Measurements from ENCODE around the gene C17orf75.
"Not testable (repeated sequence)": the region's sequence is repeated elsewhere in the genome, so short reads cannot be mapped to it uniquely, and the experiment has no call there.

The C17orf75 gene

DNA sequence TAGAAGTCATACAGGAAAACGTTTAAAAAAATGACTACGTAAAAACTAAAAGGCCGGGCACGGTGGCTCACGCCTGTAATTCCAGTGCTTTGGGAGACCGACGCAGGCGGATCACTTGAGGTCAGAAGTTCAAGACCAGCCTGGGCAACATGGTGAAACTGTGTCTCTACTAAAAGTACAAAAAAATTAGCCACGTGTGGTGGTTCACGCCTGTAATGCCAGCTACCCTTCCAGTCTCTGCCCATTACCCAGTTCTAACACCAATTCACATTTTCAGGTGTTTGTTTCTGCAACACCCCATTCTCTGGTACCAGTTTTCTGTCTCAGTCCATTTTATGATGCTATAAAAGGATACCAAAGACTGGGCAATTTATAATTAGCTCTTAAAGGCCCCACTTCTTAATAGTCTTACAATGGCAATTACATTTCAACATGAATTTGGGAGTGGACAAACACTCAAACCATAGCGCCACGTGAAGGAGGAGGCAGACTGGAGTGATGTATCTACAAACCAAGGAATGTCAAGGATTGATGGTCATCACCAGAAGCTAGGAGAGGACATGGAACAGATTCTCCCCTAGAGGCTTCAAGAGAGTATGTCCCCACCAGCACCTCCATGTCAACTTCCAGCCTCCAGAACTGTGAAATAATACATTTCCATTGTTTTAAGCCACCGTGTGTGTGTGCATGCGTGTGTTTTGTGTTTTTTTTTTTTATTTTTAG, 791 bp upstream of the C17orf75 start:
- DNase-seq: no peak

DNA sequence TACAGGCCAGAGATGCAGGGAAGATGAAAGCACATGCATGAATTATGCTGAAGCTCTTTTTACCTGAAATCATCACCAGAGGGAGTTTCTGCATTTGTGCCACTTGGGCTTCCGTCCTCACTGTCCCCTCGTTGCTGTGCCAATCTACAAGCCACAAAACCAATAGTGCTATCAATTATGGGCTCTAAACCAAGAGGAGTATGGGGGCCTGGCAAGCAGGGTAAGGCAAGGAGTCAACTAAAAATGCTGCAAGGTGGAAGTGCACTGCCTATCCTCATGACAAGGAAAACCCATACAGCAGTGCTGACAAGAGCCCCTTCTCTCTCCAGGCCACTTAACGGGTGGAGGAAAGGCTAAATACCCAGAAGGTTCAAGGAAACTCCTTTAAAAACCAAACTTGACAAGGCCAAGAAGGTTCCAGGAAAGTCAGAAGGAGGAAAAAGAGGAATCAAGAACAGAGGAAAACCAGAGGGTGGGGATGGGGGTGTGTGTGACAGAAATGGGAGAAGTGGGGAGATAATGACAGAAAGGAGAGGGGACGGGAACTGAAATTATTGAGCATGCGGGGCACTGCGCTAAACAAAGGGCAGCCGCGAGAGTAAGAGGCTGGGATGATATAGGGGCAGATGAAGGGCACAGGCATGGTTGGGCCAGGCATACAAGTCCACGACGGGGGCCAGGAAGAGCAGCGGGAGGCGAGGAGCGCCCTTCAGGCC, 674 bp downstream of the C17orf75 start:
- DNase-seq: peak; percentile 52

- DNase-seq: no peak
Observed at GRCh38 chr17:32335687-32336086, 6.3 kb downstream of the C17orf75 start.

DNA sequence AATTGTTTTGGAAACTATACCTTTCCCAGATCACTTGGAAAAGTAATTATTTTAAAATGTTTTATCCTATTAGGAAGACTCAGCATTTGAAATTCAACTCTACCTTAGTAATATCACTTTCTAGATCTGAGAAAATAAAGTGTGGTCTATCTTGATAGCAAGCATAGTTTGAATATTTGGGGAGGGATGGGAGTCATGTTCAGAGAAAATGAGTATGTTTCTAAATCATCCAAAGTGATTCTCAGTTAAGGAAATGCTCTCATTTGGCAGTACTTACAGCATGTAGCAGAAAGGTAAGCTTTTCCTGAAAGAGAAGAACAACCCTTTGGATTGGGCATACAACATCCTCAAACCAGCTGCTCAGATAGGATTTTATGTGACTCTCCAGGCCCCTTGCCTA, 6.9 kb downstream of the C17orf75 start:
- no peak for DNase-seq

- no peak for DNase-seq
Observed at GRCh38 chr17:32333187-32333586, 8.8 kb downstream of the C17orf75 start.

- no peak for DNase-seq
Observed at GRCh38 chr17:32331243-32332040, 10.5 kb downstream of the C17orf75 start.

DNA sequence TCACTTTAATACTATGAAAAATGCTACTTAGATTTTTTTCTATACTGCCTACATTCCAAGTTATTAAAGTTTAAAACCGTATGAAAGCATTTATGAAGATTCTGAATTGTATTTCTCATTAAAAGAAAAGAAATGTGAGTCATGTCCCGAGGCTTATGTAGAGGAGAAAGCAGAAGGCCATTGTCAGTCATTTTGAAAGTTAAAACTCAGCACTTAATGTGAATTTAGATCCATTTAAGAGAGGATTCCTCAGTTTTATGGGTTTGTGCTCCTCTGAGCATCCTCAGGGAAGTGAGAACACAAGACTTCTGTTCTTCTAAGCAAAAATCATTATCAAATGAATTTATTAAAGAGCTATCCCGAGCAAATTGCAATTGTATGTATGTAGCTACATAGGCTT, 11.8 kb downstream of the C17orf75 start:
- no peak for DNase-seq

DNA sequence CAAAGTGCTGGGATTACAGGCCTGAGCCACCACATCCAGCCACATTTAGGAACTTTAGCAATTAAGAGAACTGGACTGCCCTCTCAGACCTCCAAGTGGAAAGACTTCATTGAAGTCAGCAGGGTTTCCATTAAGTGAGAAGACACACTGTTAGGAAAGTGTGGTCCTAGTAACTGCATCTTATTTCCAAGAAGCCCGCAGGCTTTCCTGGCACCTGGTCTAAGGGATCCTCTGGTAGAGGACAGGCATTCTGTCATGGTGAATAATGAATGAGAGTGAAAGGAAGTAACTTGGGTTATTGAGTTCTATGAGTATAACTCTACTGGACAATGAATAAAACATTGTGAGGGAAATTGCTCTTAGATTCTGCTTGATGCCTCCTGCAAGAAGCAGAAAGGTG, 14.1 kb downstream of the C17orf75 start:
- no peak for DNase-seq

DNA sequence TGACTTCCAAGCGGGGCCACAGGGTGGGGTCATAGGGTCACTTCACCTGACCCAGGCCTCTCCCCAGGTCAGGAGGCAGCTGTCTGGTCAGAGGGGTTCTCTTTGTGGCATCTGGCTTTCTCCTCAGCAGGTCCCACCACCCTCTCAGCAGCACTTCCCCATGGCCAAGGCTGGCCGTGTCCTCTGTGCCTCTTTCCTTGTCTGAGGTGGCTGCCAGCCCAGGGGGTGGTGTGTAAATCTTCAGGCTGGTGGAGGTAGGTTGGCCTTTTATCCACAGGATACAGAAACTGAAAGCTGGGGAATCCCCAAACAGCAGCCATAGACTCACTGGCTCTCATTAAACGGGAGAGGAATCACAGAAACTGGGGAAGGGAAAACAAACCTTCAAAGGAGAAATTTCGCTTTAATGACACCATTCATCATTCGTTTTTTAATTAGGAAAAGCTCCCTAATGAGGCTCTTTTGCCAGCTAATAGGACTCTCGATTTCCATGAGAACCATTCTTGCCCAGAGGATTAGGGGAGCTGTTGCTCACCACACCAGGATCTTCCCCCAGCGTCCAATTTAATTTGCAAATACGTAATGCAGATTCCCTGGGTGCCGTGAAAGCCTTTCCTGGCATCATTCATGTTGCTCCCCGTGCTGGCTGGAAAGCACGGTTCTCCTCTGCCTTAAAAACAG, 18.0 kb downstream of the C17orf75 start:
- DNase-seq: peak; percentile 8

GRCh38 chr17:32323046-32323445, 18.9 kb downstream of the C17orf75 start:
- no peak for DNase-seq

DNA sequence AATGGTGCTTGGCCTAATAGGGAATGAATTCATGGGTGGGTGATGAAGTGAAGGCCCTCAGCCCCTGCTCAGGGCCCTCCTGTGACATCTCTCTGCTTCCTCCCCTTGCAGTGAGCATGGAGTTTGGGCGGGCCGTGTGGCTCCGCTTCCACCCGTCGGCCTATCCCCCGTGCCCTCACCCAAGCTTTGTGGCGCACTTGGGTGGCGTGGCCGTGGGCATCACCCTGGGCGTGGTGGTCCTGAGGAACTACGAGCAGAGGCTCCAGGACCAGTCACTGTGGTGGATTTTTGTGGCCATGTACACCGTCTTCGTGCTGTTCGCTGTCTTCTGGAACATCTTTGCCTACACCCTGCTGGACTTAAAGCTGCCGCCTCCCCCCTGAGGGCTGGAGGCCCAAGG, 21.1 kb downstream of the C17orf75 start:
- no peak for DNase-seq

DNA sequence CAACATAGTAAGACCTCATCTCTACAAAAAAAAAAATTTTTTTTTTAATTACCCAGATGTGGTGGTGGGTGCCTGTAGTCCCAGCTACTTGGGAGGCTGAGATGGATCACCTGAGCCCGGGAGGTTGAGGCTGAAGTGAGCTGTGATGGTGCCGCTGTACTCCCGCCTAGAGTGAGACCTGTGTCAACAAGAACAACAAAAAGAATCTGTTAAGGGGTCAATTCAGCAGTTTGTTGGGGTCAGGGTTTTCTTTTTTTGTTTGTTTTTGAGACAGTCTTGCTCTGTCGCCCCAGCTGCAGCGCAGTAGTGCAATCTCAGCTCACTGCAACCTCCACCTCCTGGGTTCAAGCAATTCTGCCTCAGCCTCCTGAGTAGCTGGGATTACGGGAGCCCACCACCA, 21.9 kb downstream of the C17orf75 start:
- DNase-seq: not testable (repeated sequence)

DNA sequence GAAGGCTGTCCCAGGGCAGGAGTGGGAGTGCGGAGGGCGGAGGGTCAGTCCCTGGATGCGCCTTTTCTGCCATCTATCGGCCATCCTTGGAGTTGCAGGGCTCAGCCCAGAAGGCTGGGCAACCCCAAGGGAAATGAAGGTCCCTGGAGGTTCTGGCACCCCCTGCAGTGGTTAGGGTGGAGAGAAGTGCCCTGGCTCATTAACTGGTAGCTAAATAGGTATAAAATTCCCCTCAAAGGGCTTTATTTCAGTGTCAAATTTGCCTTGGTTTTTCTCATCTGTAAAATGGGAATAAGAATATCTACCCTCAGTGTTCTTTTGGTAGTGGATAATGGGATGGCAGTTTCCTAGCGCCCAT, 22.4 kb downstream of the C17orf75 start:
- peak; percentile 72 for DNase-seq

DNA sequence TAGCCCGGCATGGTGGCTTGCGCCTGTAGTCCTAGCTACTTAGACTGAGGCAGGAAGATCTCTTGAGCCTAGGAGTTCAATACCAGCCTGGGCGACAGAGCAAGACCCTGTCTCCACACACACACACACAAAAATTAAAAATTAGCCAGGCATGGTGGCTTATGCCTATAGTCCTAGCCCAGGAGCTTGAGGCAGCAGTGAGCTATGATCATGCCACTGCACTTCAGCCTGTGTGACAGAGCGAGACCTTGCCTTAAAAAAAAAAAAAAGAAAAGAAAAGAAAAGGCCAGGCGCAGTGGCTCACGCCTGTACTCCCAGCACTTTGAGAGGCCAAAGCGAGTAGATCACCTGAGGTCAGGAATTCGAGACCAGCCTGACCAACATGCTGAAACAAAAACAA, 23.9 kb downstream of the C17orf75 start:
- no peak for DNase-seq

GRCh38 chr17:32317353-32317752, 24.6 kb downstream of the C17orf75 start:
- no peak for DNase-seq

DNA sequence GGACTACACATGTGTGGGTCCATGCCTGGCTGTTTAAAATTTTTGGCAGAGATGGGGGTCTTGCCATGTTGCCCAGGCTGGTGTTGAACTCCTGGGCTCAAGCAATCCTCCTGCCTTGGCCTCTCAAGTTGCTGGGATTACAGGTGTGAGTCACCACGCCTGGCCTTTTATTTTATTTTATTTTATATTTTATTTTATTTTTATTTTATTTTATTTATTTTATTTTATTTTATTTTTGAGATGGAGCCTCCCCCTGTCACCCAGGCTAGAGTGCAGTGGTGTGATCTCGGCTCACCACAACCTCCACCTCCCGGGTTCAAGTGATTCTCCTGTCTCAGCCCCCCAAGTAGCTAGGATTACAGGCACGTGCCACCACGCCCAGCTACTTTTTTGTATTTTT, 25.3 kb downstream of the C17orf75 start:
- not testable (repeated sequence) for DNase-seq

GRCh38 chr17:32315171-32315570, 26.8 kb downstream of the C17orf75 start:
- DNase-seq: no peak

DNA sequence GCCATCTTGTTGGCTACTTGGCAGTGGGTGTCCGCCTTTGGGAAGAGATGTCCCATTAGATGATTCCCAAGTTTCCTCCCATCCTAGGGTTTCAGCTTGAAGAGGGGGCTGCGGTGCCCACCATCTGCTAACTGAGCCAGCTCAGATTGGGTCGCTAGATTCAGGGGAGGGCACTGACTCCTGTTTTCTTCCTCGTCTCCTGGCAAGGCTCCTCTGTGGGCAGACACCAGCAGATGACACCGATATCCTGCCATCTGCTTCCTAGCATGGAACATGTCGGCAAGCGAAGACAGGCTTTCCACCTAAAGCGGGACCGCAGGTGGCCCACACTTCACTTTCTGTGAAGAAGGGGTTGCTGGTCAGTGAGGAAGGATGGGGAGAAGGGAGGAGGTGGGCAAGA, 27.3 kb downstream of the C17orf75 start:
- DNase-seq: no peak

DNA sequence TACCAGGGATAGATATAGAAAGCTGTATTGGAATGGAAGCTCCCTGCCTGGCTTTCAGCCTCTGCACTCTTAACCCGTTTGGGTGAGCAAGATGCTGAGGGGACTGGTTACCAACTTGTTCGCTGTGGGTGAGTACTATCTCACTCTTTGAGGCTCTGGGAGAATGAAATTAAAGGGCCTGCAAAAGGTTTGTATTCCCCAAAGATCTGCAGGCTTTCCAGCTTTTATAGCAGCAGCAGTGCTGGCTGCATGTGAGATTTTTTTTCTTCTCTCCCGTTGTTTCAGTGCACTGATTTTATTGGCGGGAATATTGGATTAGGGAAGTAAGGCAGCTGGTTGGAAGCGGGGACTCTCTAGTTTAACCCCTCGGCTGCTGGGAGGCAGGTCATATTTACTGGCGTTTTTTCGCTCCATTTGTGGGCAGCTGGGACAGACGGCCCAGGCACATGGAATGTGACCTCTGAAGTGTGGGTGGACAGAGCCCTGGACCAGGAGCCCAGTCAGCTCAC, 30.9 kb downstream of the C17orf75 start:
- no peak for DNase-seq

DNA sequence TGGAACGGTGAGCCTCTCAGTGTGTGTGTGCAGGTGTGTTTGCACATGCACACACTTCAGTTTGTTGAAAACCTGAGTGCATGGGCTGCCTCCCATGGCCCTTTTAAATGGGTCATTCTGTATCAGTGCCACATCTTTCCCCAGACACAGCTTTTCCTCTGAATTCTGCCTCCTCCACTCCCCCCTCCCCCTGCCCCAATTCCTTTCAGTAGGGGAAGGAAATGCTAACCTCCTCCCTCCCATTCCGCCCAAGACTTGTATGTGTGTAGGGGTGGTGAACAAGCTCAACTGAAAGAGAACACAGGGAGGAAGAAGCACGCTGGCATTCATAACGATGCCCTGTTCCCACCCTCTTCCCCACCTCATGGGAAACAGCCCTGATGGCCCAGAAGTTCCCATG, 34.3 kb downstream of the C17orf75 start:
- DNase-seq: no peak

DNA sequence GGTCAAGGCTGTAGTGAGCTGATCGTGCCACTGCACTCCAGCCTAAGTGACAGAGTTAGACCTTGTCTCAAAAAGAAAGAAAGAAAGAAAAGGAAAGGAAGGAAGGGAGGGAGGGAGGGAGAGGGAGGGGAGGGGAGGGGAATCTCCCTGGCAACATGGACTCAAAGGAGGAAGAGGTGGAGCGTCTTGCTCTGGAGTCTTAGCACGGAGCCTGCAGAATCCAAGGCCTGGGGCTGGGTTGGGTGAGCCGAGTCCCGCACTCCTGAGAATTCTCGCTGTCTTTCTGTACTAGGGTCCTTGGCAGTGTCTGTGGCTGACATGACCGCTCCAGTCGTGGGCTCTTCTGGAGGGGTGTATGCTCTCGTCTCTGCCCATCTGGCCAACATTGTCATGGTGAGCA, 36.9 kb downstream of the C17orf75 start:
- no peak for DNase-seq

- no peak for DNase-seq
Observed at GRCh38 chr17:32303781-32304288, 38.1 kb downstream of the C17orf75 start.

Measured in activated CD4-positive, alpha-beta T cell treated with anti-CD3 and anti-CD28 coated beads, Interleukin-2, amount 50 U/mL, for 1 hour (primary cell).